Stimulated activated CD8-positive, alpha-beta memory T cell treated with anti-CD3 and anti-CD28 coated beads, Interleukin-7, amount 100 ng/mL, for 4 hours (primary cell): Measurements from ENCODE around the gene THSD4.

Experiments used
- DNase-seq, 2 donors: peaks; one replicate each; pipeline ENCODE4 v3.0.0-alpha.2; 2020; ENCODE audit warnings: low read depth in 2 of 2

The THSD4 gene

GRCh38 chr15:71329497-71330260, 214.4 kb downstream of the THSD4 start:
- no peak for DNase-seq

DNA sequence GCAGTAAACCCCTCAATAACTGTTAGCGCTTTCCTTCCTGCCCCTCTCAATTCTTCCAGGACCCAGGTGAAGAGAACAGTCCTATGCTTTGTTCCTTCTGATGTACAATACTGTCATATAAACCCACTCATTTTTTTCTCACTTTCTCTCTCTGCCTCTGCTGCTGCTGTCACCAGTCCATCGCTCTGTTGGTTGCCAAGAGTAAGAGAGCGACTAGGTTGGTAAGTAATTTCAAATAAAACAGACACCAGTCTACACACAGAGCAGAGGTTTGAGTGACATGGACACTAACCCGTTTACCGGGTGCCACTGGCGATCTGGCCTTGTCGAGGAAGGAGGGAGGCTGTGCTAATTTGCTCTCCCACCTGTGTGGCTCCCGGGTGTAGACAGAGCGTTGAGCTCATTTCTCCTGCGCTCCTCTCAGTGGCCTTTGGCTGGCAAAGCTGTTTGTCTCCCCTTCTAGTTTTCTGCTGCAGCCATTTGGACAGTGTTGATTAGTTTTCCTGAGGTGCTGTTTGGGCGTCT, 215.4 kb downstream of the THSD4 start:
- DNase-seq, result no peak

GRCh38 chr15:71331173-71331572, 215.9 kb downstream of the THSD4 start:
- DNase-seq, result no peak

GRCh38 chr15:71332431-71333004, 217.2 kb downstream of the THSD4 start:
- DNase-seq, result no peak

- DNase-seq, result no peak
These were observed 217.9 kb downstream of the THSD4 start for GRCh38 chr15:71333136-71333700.

GRCh38 chr15:71333839-71334238, 218.6 kb downstream of the THSD4 start:
- DNase-seq, result no peak

DNA sequence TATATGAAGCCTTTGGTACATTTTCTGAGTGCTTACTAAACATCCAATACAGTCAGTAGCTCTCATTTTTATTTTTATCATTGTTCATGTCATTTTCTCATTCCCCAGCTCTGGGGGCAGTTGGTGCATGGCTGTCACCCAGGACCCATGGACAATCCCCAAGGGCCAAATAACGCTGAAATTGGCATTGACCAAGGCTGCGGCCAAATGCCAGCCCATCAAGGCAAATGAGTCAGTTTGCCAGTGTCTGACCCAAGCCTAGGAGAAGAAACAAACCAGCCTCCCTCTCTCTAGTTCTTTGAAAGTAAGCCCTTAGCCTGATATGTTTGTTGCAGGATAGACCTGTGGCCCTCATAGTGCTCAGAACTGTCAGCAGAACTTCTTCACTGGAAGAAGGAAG, 219.2 kb downstream of the THSD4 start:
- no peak for DNase-seq

DNA sequence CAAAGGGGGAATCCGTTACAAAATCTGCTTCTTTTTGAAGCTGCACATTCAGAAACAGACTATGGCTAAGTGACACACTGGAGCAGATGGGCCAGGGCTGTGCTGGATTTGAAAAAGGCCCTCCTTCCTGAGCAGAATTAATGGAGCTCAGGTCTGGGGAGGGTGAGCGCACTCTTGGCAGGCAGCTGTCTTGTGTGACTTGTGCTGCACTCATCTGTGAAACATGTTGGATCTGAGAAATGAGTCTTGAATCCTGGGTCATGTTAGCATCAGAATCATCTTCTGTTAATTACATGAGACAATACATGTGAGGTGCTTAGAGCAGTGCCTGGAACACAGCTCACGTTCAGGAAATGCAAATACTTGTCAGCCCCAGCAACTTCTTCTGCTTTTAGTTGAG, 219.6 kb downstream of the THSD4 start:
- no peak for DNase-seq

DNA sequence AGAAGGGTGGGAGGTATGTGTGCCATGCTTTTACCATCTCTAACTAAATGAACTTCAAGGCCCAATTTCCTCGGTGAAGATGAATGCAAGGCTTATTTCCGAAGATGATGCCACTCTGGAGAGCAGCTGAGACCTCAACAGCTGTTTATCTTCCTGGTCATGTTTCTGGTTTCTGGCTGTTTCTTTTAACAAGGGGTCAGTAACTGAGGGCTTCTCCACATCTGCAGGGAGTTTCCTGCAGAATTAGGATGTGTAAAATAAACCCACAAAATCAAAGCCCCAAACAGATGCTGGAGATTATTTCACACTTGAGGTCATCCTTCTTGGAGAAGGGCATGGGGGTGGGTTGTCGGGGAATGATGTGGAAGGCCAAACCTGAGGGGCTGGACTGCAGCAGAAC, 220.3 kb downstream of the THSD4 start:
- no peak for DNase-seq

DNA sequence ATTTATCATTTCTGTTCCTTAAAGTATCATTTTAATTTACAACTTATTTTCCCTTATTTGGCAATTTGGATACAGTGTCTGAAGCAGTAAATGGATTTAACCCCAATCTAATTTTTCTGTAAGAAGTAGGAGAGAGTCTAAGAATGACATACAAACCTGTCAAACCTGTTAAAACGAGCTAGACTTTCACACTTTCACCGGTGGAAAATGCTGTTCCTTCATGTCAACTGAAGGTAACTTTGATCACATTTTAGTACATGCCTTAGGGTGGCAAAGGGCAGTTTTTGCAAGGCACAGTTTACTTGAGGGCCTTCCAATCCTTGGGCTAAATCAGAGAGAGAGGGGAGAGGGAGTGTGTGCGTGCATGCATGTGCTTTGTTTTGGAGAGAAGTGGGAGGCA, 221.4 kb downstream of the THSD4 start:
- DNase-seq, result no peak

GRCh38 chr15:71337197-71337845, 222.1 kb downstream of the THSD4 start:
- no peak for DNase-seq

DNA sequence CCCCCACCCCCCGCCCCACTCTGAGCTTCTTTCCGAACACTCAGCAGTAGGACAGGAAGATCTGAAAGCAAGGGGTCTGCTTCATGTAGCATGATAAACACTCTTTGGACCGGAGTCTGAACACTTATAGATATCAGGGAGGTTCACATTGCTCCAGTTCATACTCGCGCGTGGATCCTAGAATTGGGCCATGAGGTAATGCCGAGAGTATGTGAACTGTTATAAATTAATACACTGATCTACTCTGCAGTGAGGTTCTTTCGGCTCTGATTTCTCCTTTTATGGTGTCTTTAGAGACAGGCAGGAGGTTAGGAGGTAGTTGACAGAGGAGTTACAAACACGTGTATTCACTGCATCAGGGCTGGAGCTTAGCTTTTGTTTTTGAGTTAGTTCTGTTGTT, 223.0 kb downstream of the THSD4 start:
- no peak for DNase-seq

GRCh38 chr15:71338827-71339542, 223.7 kb downstream of the THSD4 start:
- no peak for DNase-seq

DNA sequence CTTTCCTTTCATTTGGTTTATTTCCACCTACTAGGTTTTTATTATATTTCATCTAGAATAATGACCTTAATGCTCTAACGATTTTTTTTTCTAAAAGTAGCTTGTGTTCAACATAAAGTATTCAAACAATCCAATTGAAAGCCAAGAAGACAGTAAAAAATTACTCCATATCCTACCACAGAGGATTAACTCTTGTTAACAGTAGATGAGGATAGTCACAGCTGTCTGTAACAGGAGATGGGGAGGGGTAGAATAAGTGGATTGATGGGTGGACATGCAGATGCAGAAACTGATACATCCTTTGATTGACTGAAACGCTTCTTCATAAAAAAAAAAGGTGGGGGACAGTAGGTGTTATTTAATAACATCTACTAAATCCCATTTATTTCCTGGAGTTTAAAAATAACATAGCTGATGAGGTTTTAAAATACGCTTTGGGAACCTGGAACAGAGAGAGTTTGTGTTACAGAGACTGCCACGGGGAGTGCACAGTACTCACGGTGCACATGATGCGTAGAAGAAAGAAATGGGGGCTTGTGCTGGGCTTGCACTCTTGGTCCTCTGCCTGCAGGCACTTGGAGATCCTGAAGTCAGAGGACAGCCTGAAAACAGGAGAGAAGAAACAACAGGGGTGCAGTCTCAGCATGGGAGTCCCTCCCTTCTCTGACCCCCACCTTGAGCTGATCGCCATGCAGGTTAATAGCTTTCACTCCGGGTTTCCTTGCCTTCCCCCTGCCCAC, 226.7 kb downstream of the THSD4 start:
- DNase-seq, result no peak

- DNase-seq, result no peak
These were observed 227.4 kb downstream of the THSD4 start for GRCh38 chr15:71342658-71343057.

GRCh38 chr15:71344316-71344715, 229.0 kb downstream of the THSD4 start:
- DNase-seq, result no peak

- no peak for DNase-seq
These were observed 229.9 kb downstream of the THSD4 start for GRCh38 chr15:71345186-71345585.

GRCh38 chr15:71346464-71346863, 231.2 kb downstream of the THSD4 start:
- no peak for DNase-seq

DNA sequence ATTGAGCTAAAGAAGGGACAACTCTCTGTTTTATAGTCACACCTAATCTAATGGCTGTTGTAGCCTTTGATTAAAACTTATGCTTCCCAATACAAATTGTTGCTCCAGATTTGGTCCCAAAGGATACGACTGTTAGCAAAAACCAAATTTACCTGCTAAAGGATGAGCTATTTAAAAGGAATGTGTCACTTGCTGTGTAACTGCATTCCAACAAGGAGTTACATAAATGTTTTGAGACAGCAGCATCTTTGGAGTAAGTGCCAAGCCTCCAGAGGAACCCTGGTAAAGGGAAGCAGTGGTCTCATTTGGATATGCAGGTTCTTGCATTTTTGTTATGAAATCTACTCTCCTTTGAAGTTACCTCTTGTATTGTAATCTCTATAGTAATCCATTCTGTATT, 233.3 kb downstream of the THSD4 start:
- no peak for DNase-seq

DNA sequence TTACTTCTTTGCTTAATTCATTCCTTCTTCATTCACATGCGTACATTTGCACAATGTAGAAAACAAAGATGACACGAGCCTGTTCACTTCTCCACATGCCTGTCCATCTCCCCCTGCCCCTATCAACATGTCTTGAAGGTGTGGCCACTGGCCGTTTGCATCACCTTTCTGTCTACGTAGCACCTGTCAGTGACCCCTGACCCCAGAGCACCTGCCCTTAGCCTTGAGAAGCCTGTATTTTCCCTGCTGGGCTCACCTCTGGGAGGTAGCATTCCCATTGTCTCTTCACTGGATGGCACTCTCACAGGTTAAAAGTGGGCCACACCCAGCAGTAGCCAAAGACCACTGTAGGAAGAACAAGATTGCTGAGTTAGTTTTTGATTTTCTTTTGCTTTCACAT, 234.1 kb downstream of the THSD4 start:
- DNase-seq, result no peak
